Natural killer cell (primary cell): ENCODE data around the gene NUTF2. TPM values are rescaled to one million over a fixed set of nuclear protein-coding genes. Genes with fewer than 3 reads are reported as not detected.
"Not testable (repeated sequence)": the region's sequence is repeated elsewhere in the genome, so short reads cannot be mapped to it uniquely, and the experiment has no call there.

Experiments used
- ATAC-seq, 3 donors: fragments of 150-1000 bp in 2 of 3; fragments of 200-7000 bp in 1 of 3; cut with Tn5 transposase; 1 replicate in 1 of 3; 2 replicates in 2 of 3; pipeline ENCODE4 v1.10.0; 2021; ENCODE audit warnings: mild to moderate bottlenecking in 2 of 3, moderate library complexity in 2 of 3
- DNase-seq, 2 donors: peaks; one replicate each; pipeline versions ENCODE4 v3.0.0 to v3.0.0-alpha.2; 2013 to 2021; ENCODE audit warnings: mixed read lengths in 1 of 2
- H3K27ac ChIP-seq: one replicate; pipeline ENCODE4 v1.5.1; 2013; ENCODE audit warnings: mild to moderate bottlenecking, low read length
- H3K27me3 ChIP-seq: one replicate; pipeline ENCODE4 v1.6.1; 2013; ENCODE audit warnings: low read length; ENCODE audit not compliant: control insufficient read depth, insufficient read depth
- H3K36me3 ChIP-seq: one replicate; pipeline ENCODE4 v1.6.1; 2013; ENCODE audit warnings: low read length; ENCODE audit not compliant: control insufficient read depth, insufficient read depth
- H3K4me1 ChIP-seq: one replicate; pipeline ENCODE4 v1.6.1; 2013; ENCODE audit warnings: low read length; ENCODE audit not compliant: control insufficient read depth, insufficient read depth
- H3K4me3 ChIP-seq: one replicate; pipeline ENCODE4 v1.5.1; 2013; ENCODE audit warnings: low read length
- H3K9me3 ChIP-seq: one replicate; pipeline ENCODE4 v1.6.1; 2013; ENCODE audit warnings: low read length; ENCODE audit not compliant: control insufficient read depth, insufficient read depth
- H3K27ac Mint-ChIP-seq, 2 donors: one replicate each; pipeline ENCODE4 v1.8.0; 2022; ENCODE audit warnings: mild to moderate bottlenecking in 2 of 2, mixed read lengths in 2 of 2, moderate library complexity in 1 of 2
- H3K27me3 Mint-ChIP-seq, 2 donors: one replicate each; pipeline ENCODE4 v1.8.0; 2022; ENCODE audit warnings: low read depth in 2 of 2, mixed read lengths in 2 of 2
- H3K36me3 Mint-ChIP-seq: one replicate; pipeline ENCODE4 v1.8.0; 2022; ENCODE audit warnings: mixed read lengths
- H3K4me1 Mint-ChIP-seq, 2 donors: one replicate each; pipeline ENCODE4 v1.8.0; 2022; ENCODE audit warnings: mixed read lengths in 2 of 2
- H3K4me3 Mint-ChIP-seq: one replicate; pipeline ENCODE4 v1.8.0; 2022; ENCODE audit warnings: mild to moderate bottlenecking, moderate library complexity, mixed read lengths
- H3K9me3 Mint-ChIP-seq, 2 donors: one replicate each; pipeline ENCODE4 v1.8.0; 2022; ENCODE audit warnings: mixed read lengths in 2 of 2
- CTCF ChIP-seq: fragments of 200-600 bp; IDR thresholded peaks from one replicate; pipeline ENCODE4 v1.8.0; 2022; ENCODE audit warnings: antibody characterized with exemption
- WGBS: methylation state at CpG from one replicate; pipeline ENCODE4 v1.1.7; 2013; ENCODE audit warnings: missing lambda C conversion rate; ENCODE audit not compliant: insufficient coverage; 5-methylcytosine and 5-hydroxymethylcytosine counted together
- intact Hi-C: fragments of 100-400 bp; cut with micrococcal nuclease; formaldehyde crosslinking; loops from one replicate; pipeline ENCODE4 v1.14.2; 2022
- total RNA-seq, 4 donors: library from RNA; stranded (reverse); fragments of 120-200 nt in 1 of 4; gene quantifications; one replicate each; pipeline versions ENCODE4 v1.2.3 to v1.2.4, GENCODE V29; 2013 to 2022

NUTF2 gene
- total RNA-seq, 3 donors from 2014 or later (not counting 1 experiment from before 2014, with no cell fraction given): 43.2 to 47.1 (median 43.3) TPM

- peak overlapping the region; percentile 15 to 65 for H3K27ac Mint-ChIP-seq
- DNase-seq: no peak
- intact Hi-C loops: no loop called here
Measured at GRCh38 chr16:67861877-67862276, 15.1 kb downstream of the NUTF2 start.

GRCh38 chr16:67862623-67863583 lies 16.2 kb downstream of the NUTF2 start:
- Histone ChIP-seq H3K36me3 (peaks cover 6% of the 10 kb centered on the region), H3K4me1 (peaks cover 11% of the 10 kb centered on the region), H3K4me3 (no peak overlapping the region), H3K27me3 (no peaks in the 10 kb centered on the region), H3K9me3 (no peaks in the 10 kb centered on the region), H3K27ac (no peak overlapping the region)
- intact Hi-C loops: no loop called here
- no peak overlapping the region for H3K4me3 Mint-ChIP-seq
- no peak for TF ChIP-seq CTCF
- 97% methylated on average over 11 of the region's 11 CpGs for WGBS
- no peaks in the 10 kb centered on the region for H3K27me3 Mint-ChIP-seq
- no peaks in the 10 kb centered on the region for H3K36me3 Mint-ChIP-seq
- no peak for ATAC-seq
- H3K9me3 Mint-ChIP-seq: no peaks in the 10 kb centered on the region
- DNase-seq: no peak
- H3K4me1 Mint-ChIP-seq: peaks cover 19 to 24% of the 10 kb centered on the region in 2 donors
- no peak overlapping the region for H3K27ac Mint-ChIP-seq

More at GRCh38 chr16:67861877-67862276, 15.1 kb downstream of the NUTF2 start:
- H3K4me1 ChIP-seq: peaks cover 22% of the 10 kb centered on the region
- H3K4me3 ChIP-seq: no peak overlapping the region
- peaks cover 29 to 34% of the 10 kb centered on the region in 2 donors for H3K4me1 Mint-ChIP-seq
- no peaks in the 10 kb centered on the region for H3K9me3 Mint-ChIP-seq
- no peaks in the 10 kb centered on the region for H3K9me3 ChIP-seq
- no peaks in the 10 kb centered on the region for H3K27me3 ChIP-seq
- no peak overlapping the region for H3K27ac ChIP-seq
- peaks cover 2% of the 10 kb centered on the region for H3K36me3 ChIP-seq
- no peak for TF ChIP-seq CTCF
- H3K4me3 Mint-ChIP-seq: no peak overlapping the region
- H3K36me3 Mint-ChIP-seq: no peaks in the 10 kb centered on the region
- no peaks in the 10 kb centered on the region for H3K27me3 Mint-ChIP-seq
- ATAC-seq: no peak
- WGBS: 92% methylated on average over 6 of the region's 6 CpGs

GRCh38 chr16:67864044-67864443 lies 17.3 kb downstream of the NUTF2 start:
- not testable (repeated sequence) for H3K4me1 ChIP-seq, H3K27ac ChIP-seq, H3K9me3 ChIP-seq, H3K27ac Mint-ChIP-seq, H3K27me3 Mint-ChIP-seq, H3K9me3 Mint-ChIP-seq, H3K4me3 ChIP-seq, DNase-seq, H3K4me3 Mint-ChIP-seq, H3K36me3 Mint-ChIP-seq, H3K27me3 ChIP-seq, ATAC-seq, H3K36me3 ChIP-seq
- peaks cover 11 to 13% of the 10 kb centered on the region in 2 donors for H3K4me1 Mint-ChIP-seq
- intact Hi-C loops: loop anchor here (2.0 kb wide), 1 partner anchor 47 kb away; no protein-coding TSS in a partner anchor
- 91% methylated on average over 5 of the region's 6 CpGs for WGBS

GRCh38 chr16:67864594-67864993 lies 17.9 kb downstream of the NUTF2 start:
- no peaks in the 10 kb centered on the region for H3K36me3 Mint-ChIP-seq
- Histone ChIP-seq H3K4me1 (no peaks in the 10 kb centered on the region), H3K27ac (no peak overlapping the region), H3K9me3 (no peaks in the 10 kb centered on the region), H3K4me3 (no peak overlapping the region), H3K36me3 (peaks cover 9% of the 10 kb centered on the region), H3K27me3 (no peaks in the 10 kb centered on the region)
- no peaks in the 10 kb centered on the region for H3K27me3 Mint-ChIP-seq
- no peak overlapping the region for H3K4me3 Mint-ChIP-seq
- ATAC-seq (no peak), DNase-seq (no peak)
- no peak overlapping the region for H3K27ac Mint-ChIP-seq
- peaks cover 11 to 13% of the 10 kb centered on the region in 2 donors for H3K4me1 Mint-ChIP-seq
- no peak for TF ChIP-seq CTCF
- 93% methylated on average over 2 of the region's 2 CpGs for WGBS
- intact Hi-C loops: loop anchor here (2.0 kb wide), 1 partner anchor 48 kb away; no protein-coding TSS in a partner anchor
- no peaks in the 10 kb centered on the region for H3K9me3 Mint-ChIP-seq
